GM21717 (cell line): Measurements from ENCODE around the gene C1QTNF9.
"Not testable (repeated sequence)": the region's sequence is repeated elsewhere in the genome, so short reads cannot be mapped to it uniquely, and the experiment has no call there.

Experiments
- ATAC-seq: cut with Tn5 transposase; IDR thresholded peaks from one replicate; pipeline ENCODE4 v1.9.1; 2021; ENCODE audit warnings: mild to moderate bottlenecking, moderate library complexity; ENCODE audit not compliant: unreplicated experiment

Gene C1QTNF9

DNA sequence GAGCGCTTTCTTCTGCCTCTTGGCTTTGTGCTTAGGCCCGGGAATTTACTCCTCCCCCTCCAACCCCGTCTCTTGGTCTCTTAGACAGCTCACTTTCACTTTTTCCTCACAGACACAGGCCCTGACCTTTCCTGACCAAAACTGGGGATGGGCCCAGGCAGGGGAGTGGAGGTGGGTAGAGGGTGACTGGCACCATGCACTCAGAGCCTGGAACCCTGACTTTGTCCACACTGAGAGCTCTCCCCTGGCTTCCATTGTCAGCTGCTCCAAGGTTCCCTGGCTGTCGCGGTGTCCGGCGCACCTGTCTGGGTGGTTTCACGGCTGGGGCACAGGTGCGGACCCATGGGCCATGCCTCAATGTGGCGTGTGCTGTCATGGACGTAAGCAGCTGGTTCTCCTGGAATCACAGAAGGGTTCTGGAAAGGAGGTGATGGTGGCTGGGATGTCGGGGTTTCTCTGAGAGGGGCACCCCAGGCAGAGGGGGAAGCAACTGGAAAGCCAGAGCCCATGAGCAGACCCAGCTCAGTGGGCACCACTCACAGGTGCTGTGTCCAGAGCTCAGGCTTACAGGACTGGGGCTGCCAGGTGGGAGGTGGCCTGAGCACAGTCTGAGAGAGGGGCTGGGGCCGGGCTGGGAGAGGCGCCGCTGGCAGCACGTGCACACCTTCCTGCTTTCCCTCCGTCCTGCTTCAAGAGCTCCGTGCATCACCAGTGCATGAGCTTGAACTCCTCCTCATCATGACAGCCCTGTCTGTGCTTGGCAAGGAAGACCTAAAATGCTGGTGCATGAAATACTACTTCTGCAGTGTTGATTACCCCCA, 28.0 kb upstream of the C1QTNF9 start:
- ATAC-seq: no peak

DNA sequence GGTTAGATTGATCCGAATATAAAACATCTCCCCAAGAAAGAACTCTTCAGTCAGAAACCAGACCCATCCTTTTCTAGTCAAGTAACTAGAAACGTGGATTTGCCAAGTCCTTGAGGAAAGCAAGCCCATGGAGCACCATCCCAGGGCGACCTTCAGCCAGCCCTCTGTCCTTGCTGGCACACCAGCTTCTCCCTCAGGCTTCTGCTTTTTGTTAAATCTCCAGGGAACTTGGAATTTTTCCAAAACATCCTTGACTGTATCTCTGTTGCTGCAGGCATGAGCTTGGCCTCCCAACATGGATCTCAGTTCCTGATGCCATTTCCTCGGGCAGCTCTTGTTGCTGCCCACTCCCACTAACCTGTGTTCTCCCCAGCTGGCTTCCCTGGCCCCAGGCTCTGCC, 27.1 kb upstream of the C1QTNF9 start:
- ATAC-seq: no peak

DNA sequence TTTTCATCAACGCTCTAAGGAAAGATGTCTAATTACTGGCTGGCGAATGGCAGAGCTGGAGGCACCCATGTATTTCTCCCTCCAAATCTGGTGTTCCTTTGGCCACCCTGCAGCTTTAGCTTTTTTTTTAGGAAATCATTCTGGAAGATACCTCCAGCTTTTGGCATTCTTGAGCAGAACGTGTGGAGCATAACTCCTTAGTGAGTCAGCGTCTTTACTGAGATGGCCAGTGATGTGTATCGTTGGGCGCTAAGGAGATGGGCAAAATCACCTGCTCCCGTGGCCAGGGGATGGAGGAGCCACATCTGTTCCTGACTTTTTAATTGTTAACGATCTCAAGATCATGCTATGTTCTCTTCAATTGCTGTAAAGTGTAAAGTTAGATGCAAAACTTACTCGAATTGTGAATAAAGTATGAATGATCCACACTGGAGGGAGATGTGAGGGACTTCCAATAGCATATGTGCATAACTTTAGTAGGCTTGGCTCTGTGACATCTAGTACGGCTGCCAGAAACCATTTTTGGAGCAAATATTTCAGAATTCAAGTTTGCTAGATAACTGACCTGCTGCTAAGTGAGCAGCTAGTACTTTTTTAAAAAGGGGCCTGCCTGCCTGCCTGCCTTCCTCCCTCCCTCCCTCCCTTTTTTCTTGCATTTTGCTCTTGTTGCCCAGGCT, 24.4 kb upstream of the C1QTNF9 start:
- ATAC-seq: no peak

DNA sequence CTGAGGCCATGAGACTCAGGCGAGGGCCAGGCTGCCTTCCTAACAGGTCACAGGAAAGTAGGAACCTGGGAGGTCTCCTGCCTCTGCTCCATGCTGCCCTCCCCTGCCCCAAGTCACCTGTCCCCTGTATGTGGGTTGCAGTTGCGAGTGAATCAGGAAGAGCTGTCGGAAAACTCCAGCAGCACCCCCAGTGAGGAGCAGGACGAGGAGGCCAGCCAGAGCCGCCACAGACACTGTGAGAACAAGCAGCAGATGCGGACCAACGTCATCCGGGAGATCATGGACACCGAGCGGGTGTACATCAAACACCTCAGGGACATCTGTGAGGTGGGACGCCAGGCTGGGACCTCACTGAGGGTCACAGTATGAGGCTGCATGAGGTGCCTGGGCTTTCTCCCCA, 22.8 kb upstream of the C1QTNF9 start:
- no peak for ATAC-seq

DNA sequence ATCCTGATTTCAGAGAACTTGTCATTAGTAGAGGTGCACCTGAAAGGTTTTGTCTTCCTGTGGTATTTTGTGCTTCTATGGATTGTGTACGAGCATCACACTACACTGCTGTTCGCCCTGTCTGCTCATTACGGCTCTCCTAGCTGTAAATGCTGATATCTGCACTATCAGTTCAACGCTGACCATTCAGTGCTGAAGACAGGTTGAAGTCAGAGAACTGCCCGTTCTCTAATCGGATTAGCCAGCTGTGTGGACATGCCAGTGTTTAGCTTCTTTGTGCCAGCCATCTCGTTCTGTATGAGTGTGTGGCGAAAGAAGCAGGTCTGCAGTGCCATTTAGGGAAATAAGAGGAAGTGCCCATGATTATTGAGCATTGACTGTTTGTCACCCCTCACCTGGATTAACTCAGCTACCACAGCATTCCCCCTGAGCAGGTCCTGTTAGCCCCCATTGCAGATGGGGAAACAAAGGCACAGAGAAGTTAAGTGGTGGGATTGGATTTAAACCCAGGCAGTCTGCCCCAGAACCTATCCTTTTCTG, 21.6 kb upstream of the C1QTNF9 start:
- no peak for ATAC-seq

DNA sequence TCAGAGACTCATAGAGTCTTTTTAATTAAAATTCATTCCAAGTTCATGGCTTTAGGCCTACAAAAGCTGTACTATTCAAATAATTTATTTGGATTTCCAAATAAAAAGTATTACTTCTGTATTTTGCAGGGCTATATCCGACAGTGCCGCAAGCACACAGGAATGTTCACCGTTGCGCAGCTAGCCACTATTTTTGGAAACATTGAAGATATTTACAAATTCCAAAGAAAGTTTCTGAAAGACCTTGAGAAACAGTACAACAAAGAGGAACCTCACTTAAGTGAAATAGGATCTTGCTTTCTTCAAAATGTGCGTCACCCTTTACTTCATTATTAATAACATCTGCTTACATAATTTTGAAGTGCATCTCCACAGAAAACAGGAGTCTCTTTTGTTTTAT, 20.5 kb upstream of the C1QTNF9 start:
- ATAC-seq: no peak

DNA sequence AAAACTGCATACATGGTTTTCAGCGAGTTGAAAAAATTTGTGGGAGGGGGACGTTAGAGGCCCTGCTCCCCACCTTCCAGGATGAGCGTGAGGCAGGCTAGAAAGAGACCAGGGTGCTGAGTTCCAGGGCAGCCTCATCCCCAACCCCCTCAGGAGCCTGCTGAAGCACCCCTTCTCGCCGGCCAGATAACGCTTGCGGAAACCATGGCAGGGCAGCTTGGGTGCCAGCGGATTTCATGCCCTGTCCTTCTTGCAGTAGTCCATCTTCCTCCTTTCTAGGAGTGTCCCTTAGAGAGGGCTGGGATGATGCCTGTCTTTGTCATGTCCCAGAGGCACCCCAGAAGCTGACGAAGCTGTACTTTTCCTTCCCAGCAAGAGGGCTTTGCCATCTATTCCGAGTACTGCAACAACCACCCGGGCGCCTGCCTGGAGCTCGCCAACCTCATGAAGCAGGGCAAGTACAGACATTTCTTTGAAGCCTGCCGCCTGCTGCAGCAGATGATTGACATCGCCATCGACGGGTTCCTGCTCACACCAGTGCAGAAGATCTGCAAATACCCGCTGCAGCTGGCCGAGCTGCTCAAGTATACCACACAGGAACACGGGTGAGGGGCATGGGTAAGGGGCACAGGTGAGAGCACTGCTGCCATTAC, 19.0 kb upstream of the C1QTNF9 start:
- no peak for ATAC-seq

DNA sequence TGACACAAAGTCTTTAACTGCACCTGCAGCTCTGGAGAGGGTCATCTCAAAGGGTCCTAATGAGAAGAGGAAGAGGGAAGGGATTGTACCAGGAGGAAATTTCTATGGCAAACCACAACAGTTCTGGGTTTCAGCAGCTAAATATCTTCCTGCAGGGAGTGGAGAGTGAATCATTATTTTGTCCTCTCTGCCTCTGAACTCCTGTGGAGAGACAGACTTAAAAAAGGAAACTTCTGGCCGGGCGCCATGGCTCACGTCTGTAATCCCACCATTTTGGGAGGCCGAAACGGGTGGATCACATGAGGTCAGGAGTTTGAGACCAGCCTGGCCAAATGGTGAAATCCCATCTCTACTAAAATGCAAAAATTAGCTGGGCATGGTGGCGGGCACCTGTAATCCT, 16.9 kb upstream of the C1QTNF9 start:
- no peak for ATAC-seq

DNA sequence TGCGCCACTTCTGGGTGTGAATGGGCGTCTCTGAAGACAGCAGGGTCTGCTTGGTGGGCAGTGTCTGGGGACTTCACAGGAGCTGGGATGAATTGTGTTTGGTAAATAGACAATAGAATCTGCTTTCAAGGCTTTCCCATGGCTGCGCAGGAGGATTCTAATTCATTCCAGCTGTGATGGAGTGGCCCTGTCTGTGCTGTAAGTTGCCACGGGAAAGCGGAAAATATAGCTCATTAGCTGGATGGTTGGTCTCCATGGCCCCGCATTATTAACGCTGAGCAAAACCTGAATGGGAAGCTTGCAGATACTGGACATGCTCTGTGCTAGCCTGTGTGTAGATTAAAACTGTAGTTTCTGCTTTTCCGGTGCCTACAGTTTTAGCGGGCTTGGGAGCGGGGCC, 15.6 kb upstream of the C1QTNF9 start:
- no peak for ATAC-seq

DNA sequence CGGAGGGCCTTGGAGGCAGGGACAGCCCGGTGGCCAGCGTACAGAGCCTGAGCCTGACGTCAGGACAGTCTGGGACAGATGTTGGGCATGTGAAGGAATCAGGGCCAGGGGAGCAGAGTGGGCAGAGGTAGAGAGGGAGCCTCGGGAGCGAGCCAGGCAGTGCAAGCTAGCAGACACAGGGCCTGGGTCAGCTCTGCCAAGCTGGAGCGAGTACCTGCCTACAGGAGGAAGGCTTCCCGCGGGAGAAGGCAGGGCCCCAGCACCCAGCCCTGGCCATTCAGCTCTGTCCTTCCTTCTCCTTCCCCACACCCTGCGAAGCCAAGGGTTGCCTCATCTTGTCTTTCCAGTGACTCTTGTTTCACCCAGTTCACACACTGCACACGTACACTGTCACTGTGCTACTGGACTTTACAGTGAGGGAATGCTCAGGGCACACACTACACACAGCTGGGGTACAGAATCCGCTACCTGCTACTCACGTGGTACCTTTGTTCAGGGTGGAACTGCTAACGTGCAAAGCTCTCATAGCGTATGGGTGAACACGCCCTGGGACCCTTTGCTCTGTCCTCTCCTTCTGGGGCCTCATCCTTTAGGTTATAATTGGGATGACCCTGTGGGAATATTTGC, 9.8 kb upstream of the C1QTNF9 start:
- ATAC-seq: no peak

DNA sequence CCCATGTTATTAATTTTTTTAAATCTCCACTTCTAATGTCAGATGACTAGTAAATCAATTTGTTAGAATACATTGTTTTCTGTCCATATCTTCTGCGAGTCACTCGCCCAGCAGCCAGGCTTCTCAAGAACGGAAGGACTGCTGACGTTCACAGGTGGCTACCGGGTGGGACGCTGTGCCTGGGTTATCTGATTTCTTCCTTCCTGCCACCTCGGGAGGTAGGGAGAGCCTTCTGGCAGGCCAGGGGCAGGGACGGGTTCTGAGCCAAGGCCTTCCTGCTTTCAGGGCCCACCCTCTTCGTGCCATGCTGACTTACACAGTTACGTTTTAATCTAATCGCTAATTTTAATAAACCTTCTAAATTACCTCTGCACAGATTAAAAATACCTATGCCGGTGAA, 7.9 kb upstream of the C1QTNF9 start:
- no peak for ATAC-seq

DNA sequence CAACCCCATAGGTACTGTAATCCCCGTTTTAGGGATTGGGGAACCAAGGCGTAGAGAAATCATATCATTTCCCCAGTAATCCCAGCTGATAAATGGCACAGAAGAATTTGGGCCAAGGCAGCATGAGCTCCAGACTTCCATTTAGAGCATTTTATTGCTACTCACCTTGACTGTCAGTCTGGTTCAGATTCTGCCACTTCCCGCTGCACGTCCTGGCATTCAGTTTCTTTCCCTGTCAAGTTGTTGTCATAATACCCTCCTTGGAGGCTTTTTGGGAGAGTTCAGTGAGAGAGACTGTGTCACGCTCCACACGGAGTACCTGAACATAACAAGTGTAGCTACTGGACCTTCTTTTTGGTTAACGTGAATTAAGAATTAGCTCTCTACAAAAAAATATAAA, 7.5 kb upstream of the C1QTNF9 start:
- no peak for ATAC-seq

DNA sequence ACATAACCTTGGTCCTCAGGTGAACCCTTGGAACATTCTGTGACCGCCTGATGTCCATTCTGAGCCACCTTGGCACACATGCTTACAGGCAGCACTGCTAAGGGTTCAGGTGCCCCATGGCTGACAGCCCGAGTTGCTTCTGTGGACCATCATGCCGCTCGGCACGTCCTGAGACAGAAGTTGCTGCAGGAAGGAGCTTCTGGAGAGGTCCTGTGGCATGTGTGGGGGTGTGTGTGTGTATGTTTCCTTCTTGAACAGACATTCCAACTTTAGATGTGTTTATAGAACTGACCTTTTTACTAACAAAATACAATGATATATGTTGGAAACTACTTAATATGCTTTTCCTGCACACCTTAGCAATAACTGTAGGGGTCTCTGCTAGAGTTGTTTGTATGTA, 4.8 kb upstream of the C1QTNF9 start:
- ATAC-seq: no peak

DNA sequence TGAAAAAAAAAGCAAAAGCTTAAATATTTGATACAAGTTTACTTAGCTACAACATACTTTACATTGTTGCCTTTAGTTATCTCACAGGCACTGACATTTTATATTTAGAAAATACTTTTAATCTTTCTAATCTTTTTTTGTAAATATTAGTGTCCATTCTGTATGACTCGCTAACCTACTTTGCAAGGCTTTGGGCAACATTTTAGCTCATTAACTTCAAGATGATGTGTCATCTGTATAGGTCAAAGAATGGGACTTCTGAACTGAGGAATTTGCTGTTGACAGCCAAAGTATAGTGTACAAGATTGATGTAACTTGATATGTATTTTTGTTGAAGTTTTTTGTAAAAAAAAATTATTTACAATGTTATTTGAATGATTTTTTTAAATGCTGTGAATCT, 2.7 kb upstream of the C1QTNF9 start:
- ATAC-seq: no peak

DNA sequence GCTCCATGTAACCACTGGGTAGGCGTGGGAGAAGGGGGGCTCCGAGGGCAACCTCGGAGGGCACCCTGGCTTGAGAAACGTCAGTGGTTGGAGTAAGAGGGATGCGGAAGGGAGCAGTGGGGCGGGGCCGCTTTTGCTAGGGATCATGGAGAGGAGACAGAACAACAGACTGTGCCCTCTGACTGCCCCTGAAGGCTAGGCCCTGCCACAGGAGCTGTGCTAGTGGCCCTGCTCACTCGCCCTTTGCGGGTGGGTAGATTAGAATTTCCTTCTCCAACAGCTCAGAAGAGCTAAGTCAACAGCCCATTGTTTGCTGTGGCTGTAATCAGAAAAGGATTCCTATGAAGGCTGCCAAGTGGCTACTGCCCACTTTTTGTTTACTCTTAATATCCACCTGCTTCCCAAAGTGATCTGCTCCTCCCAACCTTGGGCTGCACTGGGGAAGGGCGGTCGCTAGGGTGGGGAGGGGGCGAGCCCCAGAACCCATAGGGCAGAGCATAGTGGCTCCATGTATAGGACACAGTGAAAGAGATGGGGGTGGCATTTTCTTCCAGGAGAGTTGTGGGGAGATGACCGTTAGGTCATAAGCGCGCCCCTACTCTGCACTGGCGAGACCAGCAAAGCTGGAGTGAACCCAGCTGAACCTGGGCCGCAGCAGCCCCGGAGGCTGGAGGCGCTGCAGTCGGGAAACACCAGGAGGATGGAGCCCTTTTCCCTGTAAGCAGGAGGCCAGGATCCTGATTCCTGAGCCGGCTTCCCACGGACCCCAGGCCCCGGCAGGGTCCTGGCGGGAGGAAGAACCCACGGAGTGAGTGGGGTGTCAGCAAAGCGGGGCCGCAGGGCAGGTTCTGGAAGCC, 1.9 kb upstream of the C1QTNF9 start:
- ATAC-seq: no peak

DNA sequence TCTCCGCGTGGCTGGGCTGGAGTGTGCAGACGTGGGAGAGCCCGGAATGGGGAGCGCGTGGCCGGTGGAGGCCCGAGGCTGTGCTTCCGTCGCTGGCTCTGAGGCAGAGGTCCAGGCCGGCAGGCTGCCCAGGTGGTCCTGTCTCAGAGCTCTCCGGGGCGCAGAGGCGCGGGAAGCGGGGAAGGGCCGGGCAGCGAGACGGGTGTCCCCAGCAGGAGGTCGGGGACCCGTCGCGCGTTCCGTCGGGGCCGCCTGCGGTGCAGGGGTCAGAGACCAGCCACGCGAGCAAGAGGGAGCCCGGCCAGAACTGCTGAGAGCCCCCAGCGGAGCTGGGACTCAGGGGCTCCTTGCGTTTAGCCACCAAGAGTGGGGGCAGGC, 1.3 kb upstream of the C1QTNF9 start:
- ATAC-seq: no peak

DNA sequence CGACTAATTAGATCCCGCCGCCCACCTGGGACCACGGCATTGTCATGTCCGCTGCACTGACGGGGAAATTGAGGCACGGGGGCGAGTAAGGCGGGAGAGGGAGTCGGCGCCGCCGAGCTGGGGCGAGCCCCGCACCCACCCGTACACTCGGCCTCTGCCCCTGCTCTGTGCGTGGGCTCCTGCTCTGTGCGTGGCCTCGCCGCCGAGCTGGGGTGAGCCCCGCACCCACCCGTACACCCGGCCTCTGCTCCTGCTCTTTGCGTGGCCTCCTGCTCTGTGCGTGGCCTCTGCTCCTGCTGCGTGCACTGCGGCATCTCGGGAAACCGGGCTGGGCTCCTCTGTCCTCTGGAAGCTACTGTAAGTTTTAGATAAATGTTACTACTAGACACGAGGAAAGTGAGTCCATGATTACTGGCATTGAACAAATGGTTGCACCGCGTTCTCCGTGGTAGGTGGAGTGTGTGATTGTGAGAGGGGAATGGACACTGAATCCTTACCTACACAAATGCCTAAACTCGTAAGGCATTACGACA, 826 bp upstream of the C1QTNF9 start:
- ATAC-seq: no peak

DNA sequence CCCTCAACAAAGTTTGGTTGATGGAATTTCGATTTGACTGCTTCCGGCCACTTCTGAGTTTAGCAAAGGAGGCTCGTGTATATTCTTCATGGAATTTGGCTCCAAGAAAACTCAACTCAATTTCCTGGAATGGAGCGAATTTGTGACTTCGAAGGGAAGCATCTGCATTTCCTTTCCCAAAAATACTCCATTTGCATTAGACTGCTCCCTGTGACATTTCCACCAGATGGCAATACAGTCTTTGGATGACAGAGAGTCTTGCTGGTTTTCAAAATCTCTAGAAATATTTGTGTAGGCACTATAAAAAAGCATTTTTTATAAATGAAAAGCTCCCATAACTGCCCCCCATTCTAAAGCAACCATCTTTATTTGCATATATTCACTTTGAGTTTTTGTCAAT, 4.1 kb downstream of the C1QTNF9 start:
- no peak for ATAC-seq

DNA sequence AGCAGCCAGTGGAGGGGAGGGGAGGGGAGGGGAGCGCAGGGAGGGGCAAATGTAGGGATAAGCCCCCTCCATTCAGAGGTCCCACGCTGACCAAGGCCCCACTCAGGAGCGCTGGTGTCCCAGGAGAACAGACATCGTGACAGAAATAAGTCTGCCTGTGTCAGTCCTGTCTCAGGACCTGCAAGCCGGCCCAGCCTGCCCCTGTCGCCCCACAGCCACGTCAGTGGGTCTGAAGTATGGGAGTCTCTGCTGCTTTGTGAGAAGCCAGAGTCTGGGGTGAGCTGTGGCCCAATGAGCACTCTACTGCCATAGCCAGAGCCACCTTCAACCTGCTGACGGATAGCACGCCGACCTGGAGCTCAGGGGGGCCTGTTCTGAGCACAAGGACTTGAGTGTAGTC, 8.5 kb downstream of the C1QTNF9 start:
- not testable (repeated sequence) for ATAC-seq

DNA sequence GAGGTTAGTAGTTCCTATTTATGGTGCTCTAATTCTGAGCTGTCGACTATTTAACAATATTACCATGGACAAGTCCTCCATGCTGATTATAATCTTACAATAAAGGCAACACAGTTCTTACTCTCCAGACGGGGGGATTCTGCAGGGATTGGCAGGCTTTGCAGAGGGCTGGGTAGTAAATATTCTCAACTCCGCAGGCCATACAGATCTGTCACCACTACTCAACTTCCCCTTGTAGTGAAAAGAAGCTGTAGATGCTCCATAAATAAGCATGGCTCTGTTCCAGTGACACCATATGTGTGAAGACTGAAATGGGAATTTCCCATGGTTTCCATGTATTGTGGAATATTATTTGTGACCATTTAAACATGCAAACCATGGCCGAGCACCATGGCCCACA, 9.5 kb downstream of the C1QTNF9 start:
- ATAC-seq: not testable (repeated sequence)
